Endometrial microvascular endothelial cells (primary cell): ENCODE data around the gene BTG4. TPM values are rescaled to one million over a fixed set of nuclear protein-coding genes. Genes with fewer than 3 reads are reported as not detected.

Experiments used
- in situ Hi-C: cut with HindIII; loops from 2 replicates; pipeline ENCODE4 v1.10.0; 2017; ENCODE audit warnings: low sequenced_read_pairs, low pct_unique_long_range_greater_than_20kb; ENCODE audit errors: inconsistent ontology term
- total RNA-seq: library from RNA; depleted of rRNA; stranded (reverse); fragments of >200 nt; gene quantifications from one replicate; pipeline ENCODE4 v1.2.3, GENCODE V29; 2015; ENCODE audit errors: inconsistent ontology term

The BTG4 gene
- total RNA-seq, 1 donor from 2014 or later = not detected

DNA sequence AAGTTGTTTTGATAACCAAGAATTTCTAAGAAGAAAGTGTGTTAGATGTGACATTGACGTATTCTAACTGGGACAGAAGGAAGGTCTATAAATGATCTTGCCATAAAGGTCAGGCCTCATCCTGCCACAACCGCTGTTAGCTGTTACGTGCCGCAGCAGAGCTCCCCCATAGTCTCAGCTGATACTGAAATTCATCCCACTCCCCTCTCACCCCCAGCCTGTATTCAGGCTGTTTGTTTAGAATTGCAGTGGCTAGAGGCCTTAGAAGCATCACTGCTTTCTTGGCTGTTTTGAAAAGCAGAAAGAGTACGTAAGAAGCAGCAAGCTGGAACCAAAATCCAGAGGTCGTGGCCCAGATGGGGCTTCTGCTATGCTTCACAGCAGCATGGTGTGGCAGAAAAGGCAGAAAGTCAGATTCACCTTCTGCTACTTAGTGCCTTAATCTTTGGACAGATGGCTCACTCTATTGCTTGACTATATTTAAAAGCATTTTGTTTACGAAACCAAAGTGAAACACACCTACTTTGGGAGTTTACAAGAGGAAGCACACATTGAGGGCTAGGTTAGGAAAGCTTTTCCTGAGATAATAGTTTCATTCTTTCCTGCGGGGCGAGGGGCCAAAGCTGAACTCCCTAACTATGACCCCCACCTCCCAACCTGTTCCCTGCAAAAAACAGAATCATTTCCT lies 27.4 kb upstream of the BTG4 start:
- in situ Hi-C loops = no loop called here

DNA sequence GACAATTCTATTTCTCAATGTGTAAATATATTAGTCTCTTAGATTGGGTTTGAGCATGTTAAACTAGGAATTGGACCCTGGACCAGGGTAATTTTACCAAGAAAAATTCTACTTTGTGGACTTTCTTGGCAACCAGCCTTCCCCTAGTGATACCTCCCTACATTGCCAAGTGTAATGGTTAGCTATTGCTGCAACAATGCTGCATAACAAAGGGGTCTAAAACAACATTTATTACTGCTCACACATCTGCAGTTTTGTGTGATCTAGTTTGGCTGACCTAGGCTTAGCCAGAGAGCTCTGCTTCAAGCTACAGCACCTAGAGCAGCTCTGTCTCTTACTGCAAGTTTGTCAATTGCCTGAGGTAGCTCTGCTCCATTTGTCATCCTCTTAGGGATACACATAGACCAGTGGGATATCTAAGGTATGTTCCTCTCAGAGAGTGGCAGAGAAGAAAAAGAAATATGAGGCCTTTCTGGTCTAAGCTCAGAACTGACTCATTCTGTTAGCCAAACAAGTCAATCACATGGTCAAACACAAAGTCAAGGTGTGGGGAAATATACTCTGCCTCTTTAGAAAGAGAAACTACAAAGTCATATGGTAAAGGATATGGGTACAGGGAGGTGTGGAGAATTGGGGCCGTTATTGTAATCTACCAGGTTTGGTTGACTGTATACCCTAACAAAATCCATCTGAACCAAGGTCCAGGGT lies 26.4 kb upstream of the BTG4 start:
- in situ Hi-C loops = no loop called here

DNA sequence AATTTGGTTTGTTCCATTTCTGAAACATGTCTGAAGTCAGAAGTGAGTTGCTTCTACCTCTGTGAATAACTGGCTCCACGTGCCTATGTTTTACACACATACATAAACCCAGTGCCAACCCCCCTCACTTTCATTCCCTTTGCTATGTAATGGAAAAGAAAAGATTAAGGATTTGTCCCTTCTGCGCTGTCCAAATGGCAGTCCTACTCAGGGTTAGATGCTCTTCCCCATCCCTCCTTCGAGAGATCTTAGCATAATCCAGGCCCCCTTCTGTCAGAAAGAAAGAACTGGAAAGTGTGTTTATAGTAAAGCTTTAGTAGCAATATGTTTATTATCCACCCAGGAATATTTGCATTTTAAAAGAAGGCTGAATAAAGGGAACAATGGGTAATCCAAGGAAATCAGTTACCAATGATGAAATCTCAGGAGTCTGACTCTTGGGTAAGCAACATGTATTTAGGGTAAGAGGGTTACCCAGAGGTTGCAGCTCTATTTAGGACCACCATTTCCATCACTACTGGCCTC lies 25.2 kb upstream of the BTG4 start:
- in situ Hi-C loops = no loop called here

DNA sequence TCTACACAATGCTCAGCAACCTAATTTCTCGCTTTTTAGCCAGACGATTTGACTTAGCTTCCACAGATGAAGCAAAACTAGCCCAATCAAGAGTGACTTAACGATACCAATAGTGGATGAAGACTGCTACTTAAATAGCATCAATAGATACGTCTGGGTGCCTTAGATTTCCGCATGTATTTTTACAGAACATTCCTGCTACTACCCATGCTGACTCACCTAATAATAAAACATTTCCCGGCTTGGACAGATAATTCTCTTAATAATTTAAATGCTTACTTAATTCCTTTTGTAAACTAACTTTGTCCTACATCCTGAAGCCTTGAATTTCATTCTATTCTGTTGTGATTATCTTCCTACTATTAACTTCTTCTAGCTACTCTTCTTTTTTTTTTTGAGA lies 23.1 kb upstream of the BTG4 start:
- in situ Hi-C loops = no loop called here

DNA sequence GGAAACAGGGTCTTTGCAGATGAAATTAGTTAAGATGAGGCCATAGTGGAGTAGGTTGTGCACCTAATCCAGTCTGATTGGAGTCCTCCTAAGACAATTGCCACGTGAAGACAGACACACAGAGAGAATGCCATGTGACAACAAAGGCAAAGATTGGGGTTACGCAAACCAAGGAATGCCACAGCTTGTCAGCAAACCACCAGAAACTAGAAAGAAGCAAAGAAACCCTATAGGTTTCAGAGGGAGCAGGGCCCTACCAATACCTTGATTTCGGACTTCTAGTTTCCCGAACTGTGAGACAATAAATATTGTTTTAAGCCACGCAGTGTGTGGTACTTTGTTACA lies 20.2 kb upstream of the BTG4 start:
- in situ Hi-C loops = no loop called here

DNA sequence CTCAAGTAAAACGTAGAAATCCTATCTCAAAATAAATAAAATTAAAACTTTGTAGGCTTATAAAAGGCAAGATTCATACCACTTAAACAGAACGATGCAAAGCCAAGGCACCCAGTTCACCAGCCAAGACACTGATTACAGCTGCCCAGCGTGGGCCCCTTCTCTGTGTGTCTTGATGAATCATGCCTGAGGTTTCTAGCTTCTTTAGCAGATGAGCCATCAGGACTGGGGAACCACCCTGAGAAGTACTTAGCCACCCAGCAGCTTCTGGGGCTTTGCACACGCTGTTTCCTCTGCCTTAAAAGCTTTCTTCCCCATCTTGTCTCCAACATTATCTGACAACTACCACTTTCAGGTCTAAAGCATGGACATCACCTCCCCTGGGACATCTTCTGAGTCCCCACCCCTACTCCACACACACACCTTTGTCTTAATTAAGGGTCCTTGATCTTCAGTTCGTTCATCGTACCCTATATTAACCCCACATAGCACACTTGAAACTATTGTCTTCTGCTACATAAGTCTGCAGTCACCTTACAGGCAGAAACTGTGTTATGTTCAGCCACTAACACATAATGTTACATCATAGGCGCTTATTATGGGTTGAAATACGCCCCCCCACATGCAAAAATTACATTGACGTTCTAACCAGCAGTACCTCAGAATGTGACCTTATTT lies 19.6 kb upstream of the BTG4 start:
- in situ Hi-C loops = no loop called here

DNA sequence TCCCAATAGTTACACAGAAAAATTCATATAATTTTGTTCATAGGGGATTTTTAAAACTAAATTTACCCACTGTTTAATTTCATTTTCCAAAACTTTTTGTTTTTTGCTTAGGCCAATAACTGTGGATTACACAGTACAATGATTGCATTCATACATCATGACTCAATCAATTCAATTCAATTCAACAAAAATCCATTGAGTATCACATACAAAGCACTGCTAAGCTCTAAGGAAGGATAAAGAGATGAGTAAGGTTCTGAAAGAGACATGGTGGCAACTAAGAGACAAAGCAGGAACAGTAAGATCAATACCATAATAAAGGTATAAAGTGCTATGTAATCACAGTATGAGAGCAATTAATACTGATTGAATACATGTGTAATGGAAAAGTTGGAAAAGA lies 18.9 kb upstream of the BTG4 start:
- in situ Hi-C loops = no loop called here

DNA sequence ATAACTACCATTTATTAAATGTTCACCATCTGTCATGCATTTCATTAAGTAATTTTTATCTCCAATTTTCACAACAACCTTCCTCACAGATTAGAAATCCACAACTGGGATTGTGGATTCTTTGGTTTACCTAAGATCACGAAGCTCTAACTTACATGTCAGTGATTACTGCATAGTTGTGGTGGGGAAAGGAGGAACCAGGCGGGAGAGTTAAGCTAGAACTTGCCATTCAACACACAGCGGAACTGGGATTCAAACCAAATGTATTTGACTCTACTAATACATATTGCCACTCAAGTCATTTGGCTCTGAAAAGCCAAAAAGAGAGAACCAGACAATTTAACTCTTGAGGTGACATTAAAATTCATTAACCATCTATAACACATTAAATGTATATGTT lies 17.9 kb upstream of the BTG4 start:
- in situ Hi-C loops = no loop called here

DNA sequence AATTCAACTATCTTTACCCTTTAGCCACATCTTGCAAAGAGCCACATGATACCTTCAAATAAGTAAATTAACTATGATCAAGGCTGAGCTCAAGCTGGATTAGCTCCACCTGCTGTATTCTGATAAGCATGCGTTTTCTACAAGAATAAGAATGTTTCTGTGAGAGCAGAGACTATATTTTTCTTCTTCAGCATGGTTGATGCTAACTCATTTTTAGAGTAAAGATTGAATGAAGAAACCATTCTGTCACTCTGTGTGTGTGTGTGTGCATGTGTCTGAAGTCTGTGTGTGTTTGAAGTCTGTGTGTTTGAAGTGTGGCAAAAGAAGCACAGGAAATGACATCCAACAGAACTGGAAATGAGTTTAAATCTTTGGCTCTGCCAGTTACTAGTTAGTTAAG lies 16.4 kb upstream of the BTG4 start:
- in situ Hi-C loops = no loop called here

DNA sequence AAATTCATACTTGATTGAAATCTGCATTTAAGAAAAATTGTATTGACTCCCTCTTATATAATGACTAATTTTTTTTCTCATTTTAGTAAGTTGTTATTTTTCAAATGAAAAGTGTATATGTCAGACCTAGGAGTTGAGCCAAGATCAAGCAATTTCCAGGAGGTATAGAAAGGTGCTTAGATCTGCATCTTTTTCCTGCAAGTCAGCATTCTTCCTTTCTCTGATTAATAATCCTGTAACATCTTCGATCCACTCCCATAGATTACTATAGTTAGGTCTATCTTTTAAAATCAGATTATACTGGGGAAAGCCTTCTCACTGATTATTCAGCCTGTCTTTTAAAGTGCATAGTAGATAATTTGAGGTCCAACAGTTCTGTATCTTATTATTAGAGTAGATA lies 15.1 kb upstream of the BTG4 start:
- in situ Hi-C loops = no loop called here

DNA sequence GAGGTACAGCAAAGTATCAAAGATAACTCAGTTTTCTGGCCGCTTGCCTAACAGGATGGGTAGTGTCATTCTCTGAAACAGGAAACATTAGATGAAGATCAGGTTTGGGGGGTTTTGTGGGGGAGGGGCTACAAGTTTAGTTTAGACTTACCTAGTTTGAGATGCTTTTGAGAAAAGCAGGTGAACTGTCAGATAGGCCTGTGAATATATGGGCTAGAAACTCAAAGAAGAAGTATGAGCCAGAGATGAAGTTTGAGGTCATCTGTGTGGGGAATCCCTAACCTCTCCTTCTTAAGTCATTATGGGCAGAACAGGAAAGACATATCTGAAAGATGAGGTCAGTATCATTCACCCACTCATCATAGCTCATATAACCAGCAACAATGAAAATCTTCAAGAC lies 14.3 kb upstream of the BTG4 start:
- in situ Hi-C loops = no loop called here

DNA sequence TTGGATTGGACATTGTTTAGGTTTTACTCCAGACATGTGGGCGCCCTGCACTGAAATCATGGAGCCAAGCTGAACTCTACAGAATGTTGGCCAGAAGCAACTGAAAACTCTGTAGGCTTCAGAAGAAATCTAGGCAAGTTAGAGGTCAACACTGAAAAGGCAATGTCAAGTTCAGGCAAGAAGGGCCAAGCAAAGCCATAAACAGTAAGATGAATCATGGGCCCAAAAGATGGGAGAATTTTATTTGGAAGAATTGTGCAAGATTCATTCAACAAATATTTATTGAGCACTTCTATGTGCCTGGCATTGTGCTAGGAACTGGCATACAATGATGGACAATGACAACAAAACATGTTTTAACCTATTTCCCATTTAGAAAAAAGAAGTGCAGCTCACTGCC lies 13.3 kb upstream of the BTG4 start:
- in situ Hi-C loops = no loop called here

DNA sequence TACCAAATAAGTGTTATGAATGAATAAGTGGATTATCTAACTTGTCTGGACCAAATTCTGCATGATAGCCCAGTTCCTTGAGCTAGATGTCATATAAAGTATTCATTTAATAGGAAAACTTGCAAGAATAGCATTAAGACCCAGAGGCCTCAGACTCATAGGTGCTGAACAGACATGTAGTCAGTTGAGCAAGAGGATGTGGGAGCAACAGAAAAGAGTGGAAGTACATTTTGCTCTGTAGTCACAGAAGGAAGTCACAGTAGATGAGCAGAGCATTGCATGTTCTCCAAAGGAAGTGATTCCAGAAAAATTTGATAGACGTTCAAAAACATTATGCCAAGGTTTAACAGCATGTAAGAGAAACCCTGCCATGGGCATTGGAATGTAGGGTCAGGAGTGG lies 11.9 kb upstream of the BTG4 start:
- in situ Hi-C loops = no loop called here

DNA sequence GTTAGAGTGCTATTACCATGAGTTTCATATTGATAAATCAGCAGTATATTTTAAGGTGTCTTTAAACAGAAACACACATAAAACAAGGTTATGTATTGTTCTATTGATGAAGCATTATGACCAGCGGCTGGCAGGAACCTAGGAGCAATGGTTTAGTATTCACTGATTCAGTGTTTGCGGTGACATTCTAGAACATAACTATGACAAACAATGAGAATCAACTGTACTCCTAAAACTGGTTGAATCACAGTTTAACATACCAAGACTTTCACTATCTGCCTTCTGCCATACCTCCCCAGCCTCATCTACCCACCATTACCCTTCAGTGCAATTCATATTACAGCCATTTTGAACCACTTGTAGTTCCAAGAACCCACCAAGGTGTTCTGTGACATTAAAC lies 11.2 kb upstream of the BTG4 start:
- in situ Hi-C loops = no loop called here

DNA sequence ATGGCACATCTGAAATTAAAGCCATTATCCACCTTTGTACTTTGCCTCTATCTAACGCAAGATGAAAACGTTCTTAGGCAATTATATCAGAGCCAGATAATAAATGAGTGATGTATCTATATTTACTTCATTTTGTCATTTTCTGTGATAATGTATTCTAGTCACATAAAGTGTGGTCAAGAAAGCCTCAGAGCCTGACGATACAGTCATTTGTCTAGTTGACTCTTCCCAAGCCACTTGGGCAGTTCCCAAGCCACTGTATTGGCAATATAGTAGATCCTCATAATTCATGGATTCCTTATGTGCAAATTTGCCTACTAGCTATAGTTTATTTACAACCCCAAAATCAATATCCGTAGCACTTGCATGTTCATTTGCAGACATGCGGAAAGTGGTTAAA lies 10.2 kb upstream of the BTG4 start:
- in situ Hi-C loops = no loop called here

DNA sequence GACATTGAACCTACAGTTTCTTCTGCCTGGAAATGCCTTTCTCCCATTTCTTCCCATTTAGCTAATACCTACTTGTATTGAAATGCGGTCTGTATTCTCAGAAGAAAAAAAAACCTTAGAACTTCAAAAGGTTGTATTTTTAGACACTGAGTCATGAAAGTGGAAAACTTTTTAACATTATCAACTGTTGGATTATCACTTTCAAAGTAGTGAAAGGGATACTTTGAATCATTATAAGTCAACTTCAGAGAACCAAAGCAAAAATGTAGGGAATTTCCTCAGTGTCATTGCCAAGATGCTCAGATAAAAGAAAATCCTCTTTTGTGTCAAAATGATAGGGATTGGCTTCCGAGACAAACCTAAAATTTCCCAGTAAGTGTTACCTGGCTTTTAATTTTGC lies 8.9 kb upstream of the BTG4 start:
- in situ Hi-C loops = no loop called here

DNA sequence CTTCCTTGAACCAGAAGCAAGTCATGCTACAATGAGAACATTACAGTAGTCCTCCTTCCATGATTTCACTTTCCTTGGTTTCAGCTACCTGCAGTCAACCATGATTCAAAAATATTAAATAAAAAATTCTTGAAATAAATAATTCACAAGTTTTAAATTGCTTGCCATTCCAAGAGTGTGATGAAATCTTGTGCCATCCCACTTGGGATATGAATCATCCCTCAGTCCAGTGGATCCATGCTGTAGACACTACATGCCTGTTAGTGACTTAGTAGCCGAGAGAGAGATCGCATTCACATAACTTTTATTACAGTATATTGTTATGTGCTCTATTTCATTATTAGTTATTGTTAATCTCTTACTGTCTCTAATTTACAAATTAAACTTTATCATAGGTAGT lies 8.4 kb upstream of the BTG4 start:
- in situ Hi-C loops = no loop called here

DNA sequence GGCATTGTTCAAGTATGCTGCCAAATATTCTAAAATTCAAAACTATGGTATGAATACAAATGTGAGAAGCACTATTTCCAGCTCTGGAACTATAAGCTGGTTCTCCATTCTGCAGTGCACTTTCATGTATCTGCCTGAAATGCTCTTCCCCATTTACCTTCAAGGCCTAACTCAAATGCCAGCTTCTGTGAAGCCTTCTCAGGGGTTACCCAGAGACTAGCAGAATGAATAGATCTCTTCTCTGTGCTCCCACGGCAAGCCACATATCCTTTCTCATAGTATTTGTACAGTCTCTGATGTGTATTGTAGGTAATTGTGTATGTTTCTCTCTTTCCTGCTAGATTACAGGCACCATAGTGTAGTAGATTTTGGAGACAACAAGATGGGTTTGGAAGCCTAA lies 6.5 kb upstream of the BTG4 start:
- in situ Hi-C loops = no loop called here

DNA sequence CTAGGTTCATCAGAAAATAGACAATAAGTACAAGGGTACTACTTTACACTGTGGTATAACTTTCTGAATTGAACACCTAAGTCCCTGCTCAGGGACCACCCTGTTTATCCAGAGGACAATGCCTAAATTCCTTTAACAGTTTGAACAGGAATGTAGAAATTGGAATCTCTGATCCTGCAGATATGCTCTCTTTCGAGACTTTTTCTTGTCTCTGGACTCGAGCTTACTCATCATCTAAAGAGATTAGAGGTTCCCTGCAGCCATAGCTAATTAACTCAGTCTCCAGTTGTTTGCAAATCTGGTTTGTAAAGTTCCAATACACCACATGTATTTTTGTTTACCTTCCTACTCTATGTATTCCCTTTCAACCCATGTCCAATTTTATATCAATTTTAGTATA lies 3.4 kb upstream of the BTG4 start:
- in situ Hi-C loops = no loop called here
